HG03025 (cell line): Measurements from ENCODE around the gene HMGCS1.
"Not testable (repeated sequence)": the region's sequence is repeated elsewhere in the genome, so short reads cannot be mapped to it uniquely, and the experiment has no call there.

Experiments used
- ATAC-seq: cut with Tn5 transposase; IDR thresholded peaks from one replicate; pipeline ENCODE4 v1.9.1; 2021; ENCODE audit warnings: mild to moderate bottlenecking, moderate library complexity; ENCODE audit not compliant: unreplicated experiment, low FRiP score

The HMGCS1 gene

GRCh38 chr5:43313854-43314457 lies 744 bp upstream of the HMGCS1 start:
- ATAC-seq, result no peak

DNA sequence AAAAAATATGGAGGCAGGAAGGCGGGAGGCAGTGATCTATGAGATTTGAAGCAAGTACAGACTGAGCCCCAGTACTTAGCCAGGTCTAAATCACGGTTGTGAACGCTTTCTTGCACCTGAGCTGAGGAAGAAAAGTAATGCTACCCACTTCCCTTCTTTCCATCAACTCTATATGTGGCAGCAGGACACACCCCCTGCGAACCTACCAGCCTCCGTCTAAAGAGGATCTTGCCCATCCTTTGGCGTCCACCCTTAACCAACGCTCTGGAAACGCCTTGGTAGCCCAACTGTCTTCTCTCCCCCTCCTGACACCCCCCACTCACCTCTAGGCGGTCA lies 545 bp downstream of the HMGCS1 start:
- ATAC-seq, result peak; percentile 7

GRCh38 chr5:43312076-43312661 lies 1.0 kb downstream of the HMGCS1 start:
- no peak for ATAC-seq

DNA sequence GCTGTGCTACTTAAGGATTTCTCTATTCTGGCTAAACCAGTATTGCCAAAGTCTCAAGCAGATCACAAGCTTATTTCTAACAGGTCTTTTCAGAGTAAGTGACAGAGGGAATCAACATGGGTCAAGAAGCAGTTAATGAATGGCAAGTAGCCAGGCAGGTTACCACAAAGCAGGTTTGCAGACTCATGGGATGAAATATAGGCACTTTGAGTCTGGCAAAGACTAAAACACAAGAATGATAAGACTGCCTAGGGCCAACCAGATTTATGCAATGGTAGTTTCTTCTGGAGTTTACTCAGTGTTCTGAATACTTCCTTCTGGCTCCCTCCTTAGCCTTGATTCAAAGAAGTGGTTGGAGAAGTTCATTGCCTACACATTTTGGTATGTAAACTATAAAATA lies 3.6 kb downstream of the HMGCS1 start:
- no peak for ATAC-seq

GRCh38 chr5:43309122-43309521 lies 4.1 kb downstream of the HMGCS1 start:
- ATAC-seq, result no peak

GRCh38 chr5:43306954-43307353 lies 6.3 kb downstream of the HMGCS1 start:
- ATAC-seq, result not testable (repeated sequence)

- no peak for ATAC-seq
Observed at GRCh38 chr5:43305948-43306565, 7.2 kb downstream of the HMGCS1 start.

GRCh38 chr5:43304525-43304924 lies 8.7 kb downstream of the HMGCS1 start:
- no peak for ATAC-seq

DNA sequence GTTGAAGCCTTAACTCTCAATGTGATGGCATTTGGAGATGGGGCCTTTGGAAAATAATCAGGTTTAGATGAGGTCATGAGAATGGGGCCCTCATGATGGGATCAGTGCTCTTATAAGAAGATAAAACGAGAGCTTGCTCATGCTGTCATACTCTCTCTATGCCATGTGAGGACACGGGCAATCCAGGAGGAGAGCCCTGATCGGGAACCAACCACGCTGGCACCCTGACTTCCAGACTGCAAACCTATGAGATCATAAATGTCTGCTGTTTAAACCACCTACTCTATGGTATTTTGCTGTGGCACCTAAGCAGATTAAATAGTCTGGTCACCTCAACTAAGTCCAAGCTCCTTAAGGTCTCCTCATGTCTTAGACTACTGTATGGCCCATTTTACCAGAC lies 10.0 kb downstream of the HMGCS1 start:
- no peak for ATAC-seq

- ATAC-seq, result no peak
Observed at GRCh38 chr5:43302481-43302880, 10.7 kb downstream of the HMGCS1 start.

GRCh38 chr5:43301653-43302091 lies 11.5 kb downstream of the HMGCS1 start:
- ATAC-seq, result no peak

DNA sequence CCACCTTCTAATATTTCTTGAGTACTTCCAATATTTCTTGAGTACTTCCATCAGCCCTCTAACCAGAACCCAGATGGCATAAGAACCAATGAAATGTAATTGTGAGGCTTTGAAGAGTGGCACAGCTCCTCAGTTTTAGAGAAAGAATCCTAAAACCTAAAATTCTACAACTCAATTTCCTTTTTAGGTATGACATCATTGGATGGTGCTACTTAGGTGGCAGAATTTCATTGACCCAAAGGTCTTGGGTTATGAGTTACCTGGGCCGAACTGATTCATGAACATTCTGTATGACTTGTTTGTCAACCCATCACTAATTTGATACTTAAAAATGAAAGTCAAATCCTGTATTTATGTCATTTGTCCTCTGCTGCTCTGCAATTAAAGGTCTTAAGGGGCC lies 13.1 kb downstream of the HMGCS1 start:
- no peak for ATAC-seq

DNA sequence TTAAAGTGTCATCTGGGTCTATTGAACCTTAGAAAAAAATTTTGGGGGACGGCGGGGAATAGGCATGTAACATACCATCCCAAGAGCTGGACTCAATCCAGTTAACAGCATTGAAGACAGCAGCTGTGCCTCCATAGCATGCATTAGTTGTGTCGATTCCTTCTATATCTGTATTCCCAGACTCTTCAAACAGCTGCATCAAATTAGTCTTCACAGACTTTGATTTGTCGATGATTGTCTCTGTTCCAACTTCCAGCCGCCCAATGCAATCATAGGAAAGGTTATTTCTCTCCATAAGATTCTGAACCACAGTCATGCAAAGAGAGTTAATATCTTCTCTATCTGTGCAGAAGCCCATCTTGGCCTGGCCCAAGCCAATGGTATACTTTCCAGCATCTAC lies 14.8 kb downstream of the HMGCS1 start:
- ATAC-seq, result no peak

DNA sequence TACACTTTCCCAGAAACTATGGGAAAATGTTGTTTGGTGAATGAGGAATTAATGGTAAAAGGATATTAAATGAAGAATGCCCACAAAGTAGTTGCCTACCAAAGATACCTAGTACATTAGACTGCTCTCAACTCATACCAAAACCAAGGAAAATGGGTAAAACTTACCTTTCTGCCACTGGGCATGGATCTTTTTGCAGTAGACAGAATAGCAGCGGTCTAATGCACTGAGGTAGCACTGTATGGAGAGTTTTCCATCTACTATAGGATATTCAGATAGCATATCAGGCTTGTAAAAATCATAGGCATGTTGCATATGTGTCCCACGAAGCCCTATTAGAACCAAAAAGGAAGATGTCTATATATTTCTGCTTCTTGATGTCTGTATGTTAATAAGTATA lies 16.4 kb downstream of the HMGCS1 start:
- no peak for ATAC-seq

DNA sequence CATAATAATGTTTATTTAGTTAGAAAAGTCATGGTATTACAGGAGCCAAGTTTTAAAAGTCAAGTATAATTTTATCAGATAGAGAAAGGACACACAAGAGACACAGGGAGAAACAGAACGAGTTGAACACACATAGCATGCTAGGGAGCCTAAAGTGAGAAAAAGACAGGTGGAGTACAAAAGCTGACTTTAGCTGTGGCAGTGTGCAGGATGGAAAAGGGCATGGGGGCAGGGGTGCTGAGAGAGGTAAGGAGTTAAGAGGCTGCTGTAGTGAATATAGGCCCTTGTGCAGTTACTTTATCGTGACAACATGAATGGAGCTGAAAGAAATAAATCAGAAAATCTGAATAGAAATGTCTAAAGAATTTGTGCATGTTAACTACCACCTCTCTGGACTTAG lies 18.0 kb downstream of the HMGCS1 start:
- ATAC-seq, result no peak

GRCh38 chr5:43294226-43294625 lies 19.0 kb downstream of the HMGCS1 start:
- no peak for ATAC-seq

GRCh38 chr5:43290726-43291125 lies 22.5 kb downstream of the HMGCS1 start:
- no peak for ATAC-seq

DNA sequence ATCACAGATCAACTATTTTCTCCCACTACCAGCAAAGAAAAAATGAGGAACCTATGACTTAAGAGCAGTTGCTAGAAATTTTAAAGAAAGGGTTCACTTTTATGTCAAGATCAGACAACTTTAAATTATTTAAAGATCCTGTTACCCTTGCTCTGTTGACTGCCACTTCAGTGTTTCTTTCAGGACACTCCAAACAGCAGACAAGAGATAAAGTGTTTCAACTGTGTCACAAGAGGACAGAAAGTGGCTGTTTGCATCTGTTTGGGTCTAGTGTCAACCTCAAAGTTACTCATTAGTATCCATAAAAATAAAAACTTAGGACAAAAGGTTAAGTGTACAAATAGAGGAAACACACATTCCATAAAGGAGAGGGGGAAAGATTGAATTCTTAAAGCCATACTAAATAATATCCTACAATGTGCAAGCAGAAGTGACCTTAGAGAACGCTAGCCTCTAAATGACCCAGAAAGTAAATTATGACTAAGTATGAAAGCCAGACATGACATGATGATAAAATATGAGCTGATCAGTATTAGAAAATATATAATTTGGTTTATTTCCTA lies 24.9 kb downstream of the HMGCS1 start:
- ATAC-seq, result no peak

DNA sequence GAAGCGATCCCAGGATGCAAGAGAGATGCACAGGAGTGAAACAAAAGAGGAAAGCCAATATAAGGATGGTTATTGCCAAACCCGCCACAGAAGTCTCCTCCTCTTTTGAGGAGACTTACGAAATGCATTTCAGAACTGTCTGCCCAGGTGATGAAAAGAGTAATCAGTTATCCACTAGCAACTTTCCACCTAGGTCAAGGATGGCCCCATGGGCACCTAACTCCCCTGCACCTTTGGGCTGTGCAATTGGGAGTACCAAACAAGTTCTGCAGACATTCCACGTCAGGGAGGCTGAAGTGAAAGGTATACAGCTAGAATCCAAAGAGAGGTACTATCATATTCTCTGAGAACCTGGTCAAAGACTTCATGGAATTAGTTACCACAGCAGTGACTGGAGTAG lies 25.7 kb downstream of the HMGCS1 start:
- ATAC-seq, result no peak

DNA sequence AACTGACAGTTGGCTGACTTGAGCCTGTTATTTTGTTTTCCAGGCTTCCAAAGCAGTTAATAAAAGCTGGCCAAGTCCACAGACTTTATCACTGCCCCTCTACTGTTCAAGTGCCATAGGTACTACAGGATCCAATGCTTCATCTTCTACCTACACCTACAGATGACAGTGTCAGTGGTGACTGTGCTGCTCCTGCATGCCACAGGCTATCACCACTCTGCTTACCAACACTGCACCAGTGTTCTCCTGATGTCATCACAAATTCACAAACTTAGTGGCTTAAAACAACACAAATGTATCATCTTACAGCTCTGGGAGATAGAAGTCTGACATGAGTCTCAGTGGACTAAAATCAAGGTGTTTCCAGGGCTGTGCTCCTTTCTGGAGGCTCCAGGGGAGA lies 26.6 kb downstream of the HMGCS1 start:
- no peak for ATAC-seq

DNA sequence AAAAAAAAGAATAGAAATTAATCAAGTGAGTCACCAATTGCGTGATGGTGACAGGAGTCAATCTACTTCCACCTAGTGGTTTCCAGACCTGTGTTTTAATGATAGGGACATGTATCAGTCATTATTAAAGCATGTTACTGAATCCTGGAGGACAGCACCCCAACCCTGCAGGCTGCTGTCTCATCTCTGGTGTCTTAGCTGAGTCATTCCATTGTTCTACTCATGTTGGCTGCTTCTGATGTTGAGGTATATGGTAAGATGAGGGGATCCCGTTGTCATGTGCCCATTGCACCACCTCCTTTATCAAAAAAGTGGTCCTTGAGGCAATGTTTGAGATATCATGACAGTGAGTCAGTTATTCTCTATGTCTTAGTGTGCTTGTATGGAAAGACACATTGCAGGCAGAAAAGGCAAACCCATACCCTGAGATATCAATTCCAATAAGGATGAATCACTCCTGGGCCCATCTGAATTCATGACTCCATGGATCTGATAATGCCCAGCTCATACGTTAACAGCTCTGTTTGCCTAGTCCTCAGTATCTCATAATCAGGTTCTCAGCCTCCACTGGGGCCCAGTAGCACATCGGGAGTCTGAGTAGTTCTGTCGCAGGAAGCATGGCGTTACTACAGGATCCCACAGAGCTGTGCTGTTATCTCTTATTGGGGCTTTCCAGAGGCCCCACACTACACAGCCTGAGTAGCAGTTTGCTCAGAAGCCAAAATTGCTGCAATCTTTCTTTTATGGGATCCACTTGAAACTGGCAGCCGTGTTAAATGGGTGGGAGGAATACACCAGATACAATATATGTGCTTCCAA lies 31.2 kb downstream of the HMGCS1 start:
- no peak for ATAC-seq
